ENCODE data around the gene FAM131C.

GRCh38 chr1:16101623-16102022 lies 28.2 kb upstream of the FAM131C start:
- TF ChIP-seq CTCF (IDR thresholded peaks at IDR 0.05) (no peak), POLR2A (IDR thresholded peaks at IDR 0.05) (no peak), POLR2AphosphoS5 (IDR thresholded peaks at IDR 0.05) (no peak), EP300 (IDR thresholded peaks at IDR 0.05) (no peak)

Measured in stomach (tissue), 4 donors.